Activated CD4-positive, CD25-positive, alpha-beta regulatory T cell treated with anti-CD3 and anti-CD28 coated beads, Interleukin-2, amount 50 U/mL, for 72 hours (primary cell): ENCODE measurements around the gene SDCCAG8.

ENCODE experiments used
- DNase-seq: peaks from one replicate; pipeline ENCODE4 v3.0.0; 2021

The SDCCAG8 gene

GRCh38 chr1:243394601-243395464, 139.0 kb downstream of the SDCCAG8 start:
- DNase-seq = no peak

DNA sequence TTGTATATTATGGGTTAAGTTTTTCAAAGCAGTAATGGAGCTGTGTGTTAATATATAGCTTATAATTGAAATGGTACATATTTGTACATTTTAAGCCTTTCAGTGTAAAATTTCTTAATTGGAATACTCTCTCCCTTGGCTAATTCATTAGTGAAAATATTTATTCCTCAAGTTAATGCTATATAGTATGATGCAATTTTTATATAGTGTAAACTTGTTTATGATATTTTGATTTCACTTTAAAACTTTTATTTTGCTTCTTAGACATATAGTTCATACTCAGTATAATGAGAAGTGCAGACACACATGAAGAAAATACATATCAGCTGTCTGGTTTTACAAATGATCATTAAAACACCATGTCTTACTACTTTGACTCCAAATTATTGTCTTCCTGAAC, 140.6 kb downstream of the SDCCAG8 start:
- DNase-seq = no peak

- no peak for DNase-seq
These were observed 141.0 kb downstream of the SDCCAG8 start for GRCh38 chr1:243396876-243397275.

- DNase-seq = no peak
These were observed 141.9 kb downstream of the SDCCAG8 start for GRCh38 chr1:243397613-243398321.

GRCh38 chr1:243399561-243400155, 143.8 kb downstream of the SDCCAG8 start:
- no peak for DNase-seq

- no peak for DNase-seq
These were observed 147.0 kb downstream of the SDCCAG8 start for GRCh38 chr1:243402868-243403267.

DNA sequence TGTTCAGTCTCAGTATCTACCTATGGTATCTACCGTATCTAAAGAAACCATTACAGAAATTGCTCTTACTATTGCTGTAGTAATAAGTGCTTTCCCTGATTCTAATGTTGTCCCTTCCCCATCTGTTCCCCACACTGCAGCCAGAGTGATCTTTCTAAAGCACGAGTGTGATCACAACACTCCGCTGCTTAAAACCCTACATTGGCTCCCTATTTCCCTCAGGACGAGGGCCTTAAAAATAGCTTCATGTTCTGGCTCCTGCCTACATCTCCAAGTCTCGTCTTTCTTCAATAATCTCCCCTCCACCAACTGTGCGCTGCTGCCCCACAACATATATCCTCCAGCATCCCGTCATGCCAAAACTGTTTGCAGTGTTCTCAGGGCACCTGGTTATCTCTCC, 150.6 kb downstream of the SDCCAG8 start:
- no peak for DNase-seq

DNA sequence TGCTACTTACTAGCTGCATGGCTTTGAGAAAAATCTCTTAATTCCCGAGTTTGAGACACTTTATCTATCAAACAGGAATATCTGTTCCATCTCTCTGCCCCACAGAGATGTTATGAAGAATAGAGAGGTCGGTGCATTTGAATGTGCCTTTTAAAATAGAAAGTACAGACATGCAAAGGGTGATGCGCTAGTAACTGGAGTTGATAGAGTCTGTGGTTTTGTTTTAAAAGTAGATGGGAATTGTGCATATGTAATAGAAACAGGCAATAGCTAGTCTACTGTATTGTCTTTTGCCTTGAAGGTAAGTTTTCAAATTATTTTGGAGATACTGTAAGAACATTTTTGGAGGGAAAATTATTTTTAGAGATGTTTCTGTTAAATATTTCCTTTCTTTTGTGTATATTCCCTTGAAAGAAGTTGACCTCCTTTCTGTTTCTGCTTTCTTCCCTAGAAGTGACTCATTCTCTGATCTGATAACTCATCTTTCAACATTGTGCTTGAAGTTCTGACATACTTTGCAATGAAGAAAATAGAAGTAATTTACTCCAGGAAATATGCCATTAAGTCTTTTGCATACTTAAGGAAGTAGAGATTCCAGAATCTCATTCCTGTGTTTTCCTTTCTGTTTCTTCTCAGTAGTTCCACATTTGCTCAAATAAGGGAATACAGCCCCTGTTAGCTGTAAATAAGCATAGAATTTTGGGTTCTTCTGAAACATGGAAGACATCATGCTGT, 151.6 kb downstream of the SDCCAG8 start:
- DNase-seq = no peak

DNA sequence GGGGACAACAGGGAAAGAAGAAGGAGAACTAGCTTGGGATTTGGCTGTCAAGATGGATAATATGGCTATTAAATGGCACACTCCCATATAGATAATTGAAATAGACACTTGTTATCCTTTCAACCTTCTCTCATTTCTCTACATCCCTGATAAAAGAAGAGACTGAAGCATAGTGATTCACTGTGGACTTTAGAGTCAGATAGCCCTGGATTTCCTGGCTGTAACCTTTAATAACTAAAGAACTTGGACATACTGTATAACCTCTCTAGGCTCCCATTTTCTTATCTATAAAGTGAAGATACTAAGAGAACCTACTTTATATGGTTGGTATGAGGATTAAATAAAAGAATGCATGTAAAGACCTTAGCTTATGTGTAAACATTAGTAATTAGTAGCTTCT, 152.6 kb downstream of the SDCCAG8 start:
- DNase-seq = no peak

DNA sequence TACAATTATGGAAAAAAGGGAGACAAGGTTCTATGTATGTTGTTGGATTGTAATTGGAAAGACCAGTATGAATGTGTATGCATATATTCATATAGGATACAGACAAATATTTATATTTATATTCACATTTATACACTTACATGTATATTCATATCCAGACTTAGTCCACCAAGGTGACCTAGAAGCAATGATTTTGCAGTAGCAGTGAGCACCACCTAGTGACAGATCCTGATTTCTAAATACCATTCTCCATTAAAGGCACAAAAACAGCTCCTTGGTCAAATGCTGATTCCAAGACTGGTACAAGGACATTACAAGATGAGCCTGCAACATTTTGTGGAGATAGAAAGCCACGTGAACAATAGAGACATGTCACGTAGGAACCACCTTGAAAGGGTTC, 153.4 kb downstream of the SDCCAG8 start:
- no peak for DNase-seq

DNA sequence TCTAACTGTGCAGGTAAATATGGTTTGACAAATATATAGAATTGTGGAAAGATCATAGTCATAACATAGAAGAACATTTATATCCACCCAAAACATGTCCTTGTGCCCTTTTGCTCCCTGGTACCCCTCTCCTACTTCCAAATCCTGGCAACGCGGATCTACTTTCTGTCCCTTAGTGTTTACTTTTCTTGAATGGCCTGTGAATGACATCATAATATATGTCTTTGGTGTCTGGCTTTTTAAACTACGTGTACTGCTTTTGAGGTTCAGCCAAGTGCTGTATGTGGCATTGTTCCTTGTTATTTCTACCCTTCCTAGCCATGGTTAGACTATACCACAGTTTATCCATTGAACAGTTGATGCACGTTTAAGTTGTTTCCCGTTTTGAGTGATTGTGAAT, 155.6 kb downstream of the SDCCAG8 start:
- no peak for DNase-seq

DNA sequence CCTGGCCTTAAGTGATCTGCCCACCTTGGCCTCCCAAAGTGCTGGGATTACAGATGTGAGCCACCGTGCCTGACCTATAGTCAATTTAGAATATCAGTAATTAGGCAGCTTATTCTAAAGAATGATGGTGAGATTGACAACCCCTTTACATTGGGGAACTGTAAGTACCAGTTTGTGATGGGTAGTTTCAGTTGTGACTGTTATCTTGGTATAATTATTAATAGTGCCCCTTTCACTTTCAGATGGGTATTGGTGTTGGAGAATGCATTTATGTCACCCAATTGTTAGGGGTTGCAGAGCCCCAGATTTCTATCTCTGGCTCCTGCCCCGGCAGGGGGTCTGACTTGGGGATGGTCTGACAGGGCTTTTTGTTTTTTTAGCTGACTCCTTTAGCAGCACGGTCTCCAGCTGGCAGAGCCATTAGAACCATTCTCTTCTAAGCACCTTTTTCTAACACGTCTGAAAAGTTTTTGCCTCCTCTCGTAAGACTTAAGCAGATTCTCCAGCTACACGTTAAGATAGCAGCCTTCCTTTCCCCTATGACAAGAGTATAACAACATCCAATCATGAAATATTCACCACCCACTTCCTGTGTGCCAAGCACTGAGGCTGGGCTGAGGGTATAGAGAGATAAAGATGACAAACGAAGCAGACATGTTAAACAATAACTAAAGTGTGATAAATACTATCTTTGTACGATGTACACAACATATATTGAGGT, 157.8 kb downstream of the SDCCAG8 start:
- DNase-seq = no peak

GRCh38 chr1:243414152-243414494, 158.3 kb downstream of the SDCCAG8 start:
- no peak for DNase-seq

DNA sequence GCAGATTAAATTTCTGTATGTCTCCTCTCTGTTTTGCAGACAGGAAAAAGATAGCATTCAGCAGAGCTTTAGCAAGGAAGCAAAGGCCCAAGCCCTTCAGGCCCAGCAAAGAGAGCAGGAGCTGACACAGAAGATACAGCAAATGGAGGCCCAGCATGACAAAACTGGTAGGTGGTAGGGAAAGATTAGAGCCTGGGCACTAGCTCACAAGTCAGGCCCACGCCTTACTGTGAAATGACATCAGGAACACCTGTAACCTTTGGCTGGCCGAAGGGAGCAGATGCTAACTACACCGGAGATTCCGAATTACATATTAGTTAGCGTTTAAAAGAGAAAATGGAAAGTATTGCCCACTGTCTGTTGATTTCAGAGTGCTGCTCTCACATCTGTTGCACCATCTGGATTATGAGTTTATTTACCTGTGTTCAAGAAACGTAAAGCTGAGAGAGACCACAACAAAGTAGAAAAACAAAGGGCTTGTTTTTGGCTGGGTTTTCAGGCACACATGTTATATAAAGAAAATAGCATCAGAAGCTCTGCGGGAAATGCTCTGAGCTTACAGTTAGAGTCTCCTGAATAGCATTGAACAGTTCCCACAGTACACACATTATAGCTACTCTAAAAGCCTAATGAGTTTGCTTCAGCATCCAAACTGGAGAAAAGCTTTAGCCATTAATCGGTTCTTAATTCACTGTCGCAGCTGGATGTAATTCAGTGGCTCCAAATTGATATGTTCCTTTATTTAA, 160.0 kb downstream of the SDCCAG8 start:
- DNase-seq = no peak

DNA sequence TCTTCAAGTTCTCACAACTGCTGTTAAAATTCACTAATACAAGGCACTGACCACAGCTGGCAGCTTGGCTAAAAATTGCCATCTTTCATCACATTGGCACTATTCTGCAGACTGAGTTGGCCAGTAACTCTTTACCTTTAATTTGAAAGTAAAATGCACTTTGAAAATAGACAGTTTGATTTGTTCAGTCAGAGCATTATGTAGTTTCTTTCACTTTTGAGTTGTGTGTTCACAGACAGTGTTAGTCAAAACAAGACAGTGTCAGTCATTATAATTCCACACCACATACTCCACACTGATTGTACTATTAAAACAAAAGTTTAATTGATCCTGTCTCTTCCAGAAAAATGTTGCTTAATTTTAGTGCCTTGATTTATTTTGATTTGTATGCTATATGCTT, 160.7 kb downstream of the SDCCAG8 start:
- no peak for DNase-seq

DNA sequence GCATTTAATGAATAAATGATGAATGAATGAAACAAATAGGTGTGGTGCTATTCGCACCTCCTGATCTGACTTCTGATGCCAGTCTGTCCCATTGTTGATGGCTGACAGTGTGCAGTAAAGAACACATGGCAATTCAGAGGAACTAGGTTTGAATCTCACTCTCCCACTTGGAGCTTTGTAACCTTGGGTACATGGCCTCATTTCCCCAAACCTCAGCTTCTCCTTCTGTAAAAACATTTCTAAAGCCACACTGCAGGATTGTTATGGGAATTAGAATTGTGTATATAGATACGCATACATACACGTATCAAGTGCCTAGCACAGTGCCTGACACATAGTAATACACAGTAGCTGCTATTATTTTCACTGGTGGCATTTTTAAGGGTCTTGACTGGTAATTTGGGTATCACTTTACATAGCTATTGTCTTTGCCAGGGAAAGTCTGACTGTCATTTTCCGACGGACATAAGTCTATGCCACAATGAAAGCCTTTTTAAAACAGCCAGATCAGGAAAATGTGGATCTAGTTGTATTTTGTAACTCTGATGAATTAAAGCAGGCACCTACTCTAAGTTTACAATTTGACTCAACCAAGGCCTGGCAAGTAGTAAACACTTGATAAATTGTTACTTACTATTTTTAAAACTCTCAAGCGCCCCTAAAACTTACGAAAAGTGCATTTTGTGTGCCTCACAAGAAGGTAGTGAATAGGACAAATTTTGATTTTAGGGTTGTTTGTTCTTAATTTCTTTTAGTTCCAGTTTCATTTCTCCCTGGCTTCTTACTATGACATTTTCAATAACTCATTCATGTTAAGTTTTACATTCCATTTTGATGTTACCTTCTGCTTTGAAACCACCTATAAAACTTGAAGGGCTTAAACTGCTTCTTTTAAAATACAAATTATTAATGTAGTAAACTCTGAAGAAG, 164.4 kb downstream of the SDCCAG8 start:
- no peak for DNase-seq

DNA sequence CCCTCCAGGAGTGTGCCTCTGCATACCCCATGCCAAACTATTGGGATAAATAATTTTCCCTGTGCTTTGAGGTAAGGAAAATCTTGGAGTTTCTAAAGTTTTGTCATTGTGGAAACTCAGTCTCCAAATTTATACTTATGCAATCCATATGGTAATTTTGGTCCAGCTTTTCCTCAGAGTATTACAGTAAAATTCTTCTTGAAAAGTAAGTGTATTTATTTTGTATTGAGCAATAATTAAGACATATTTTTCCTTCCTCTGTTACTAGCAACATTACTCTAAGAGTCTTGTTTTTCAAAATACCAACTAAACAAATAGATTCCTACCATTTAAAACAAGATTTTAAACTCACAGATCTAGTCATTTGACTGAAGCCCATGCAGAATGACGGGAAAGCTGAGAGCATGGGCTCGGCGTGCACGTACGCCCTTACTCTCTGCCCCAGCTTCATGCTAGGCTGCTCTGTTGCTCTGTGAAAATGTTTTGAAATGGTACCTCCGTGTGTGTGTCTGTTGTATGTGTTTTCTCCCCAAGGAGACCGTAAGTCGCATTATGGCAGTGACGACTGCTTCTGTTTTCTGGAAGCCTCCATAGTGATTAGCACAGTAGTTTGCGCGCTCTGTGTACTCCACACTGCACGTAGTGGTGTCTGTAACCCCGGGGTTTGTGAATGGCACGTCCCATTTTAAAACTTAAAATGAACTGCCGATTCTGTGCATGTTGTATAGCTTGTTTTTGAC, 165.3 kb downstream of the SDCCAG8 start:
- no peak for DNase-seq

GRCh38 chr1:243421784-243422183, 165.9 kb downstream of the SDCCAG8 start:
- no peak for DNase-seq

GRCh38 chr1:243422362-243422761, 166.5 kb downstream of the SDCCAG8 start:
- DNase-seq = no peak

- DNase-seq = no peak
These were observed 172.2 kb downstream of the SDCCAG8 start for GRCh38 chr1:243428084-243428483.
